GM12875 (cell line): ENCODE data around the gene ZDHHC9.
A peak's percentile ranks its signal among the peaks of the same experiment; 100 is the strongest.

ENCODE experiments used
- H3K4me3 ChIP-seq: one replicate; pipeline ENCODE4 v1.5.1; 2011; ENCODE audit warnings: low read depth, low read length, control low read depth
- TF ChIP-seq, protein P1 (sequence below): IDR thresholded peaks from 2 replicates; pipeline ENCODE4 v1.5.1; 2011; ENCODE audit warnings: low read depth, mild to moderate bottlenecking, control low read depth, inconsistent platforms, low read length, moderate library complexity, borderline replicate concordance; ENCODE audit not compliant: insufficient read depth

Gene ZDHHC9

DNA sequence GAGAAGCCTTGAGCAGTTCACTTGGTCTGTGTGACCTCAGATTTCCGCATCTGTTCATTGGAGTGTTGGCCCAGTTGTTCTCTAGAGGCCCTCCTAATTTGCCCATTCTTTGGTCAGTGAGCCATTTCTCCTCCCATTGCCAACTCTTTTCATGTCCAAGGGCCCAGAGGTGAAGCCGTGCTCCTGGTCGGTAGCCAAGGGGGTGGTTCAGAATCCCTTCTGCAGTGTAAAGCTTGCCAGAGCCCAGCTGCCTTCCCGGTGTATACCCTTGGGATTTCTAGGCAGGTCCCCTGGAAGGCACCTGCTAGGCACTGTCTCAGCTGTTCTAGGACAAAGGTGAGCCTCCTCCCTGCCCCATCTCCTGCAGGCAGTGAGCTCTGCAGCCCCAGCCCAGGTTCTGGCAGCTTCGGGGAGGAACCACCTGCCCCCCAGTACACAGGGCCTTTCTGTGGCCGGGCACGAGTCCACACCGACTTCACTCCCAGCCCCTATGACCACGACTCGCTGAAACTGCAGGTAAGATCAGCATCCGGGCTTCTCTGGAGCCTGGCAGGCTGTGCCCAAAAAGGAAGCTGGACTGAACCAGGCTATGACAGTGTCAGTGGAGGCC lies 51.6 kb downstream of the ZDHHC9 start:
- TF ChIP-seq, protein P1, sequence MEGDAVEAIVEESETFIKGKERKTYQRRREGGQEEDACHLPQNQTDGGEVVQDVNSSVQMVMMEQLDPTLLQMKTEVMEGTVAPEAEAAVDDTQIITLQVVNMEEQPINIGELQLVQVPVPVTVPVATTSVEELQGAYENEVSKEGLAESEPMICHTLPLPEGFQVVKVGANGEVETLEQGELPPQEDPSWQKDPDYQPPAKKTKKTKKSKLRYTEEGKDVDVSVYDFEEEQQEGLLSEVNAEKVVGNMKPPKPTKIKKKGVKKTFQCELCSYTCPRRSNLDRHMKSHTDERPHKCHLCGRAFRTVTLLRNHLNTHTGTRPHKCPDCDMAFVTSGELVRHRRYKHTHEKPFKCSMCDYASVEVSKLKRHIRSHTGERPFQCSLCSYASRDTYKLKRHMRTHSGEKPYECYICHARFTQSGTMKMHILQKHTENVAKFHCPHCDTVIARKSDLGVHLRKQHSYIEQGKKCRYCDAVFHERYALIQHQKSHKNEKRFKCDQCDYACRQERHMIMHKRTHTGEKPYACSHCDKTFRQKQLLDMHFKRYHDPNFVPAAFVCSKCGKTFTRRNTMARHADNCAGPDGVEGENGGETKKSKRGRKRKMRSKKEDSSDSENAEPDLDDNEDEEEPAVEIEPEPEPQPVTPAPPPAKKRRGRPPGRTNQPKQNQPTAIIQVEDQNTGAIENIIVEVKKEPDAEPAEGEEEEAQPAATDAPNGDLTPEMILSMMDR, result no peak
- H3K4me3 ChIP-seq, result no peak overlapping the region

DNA sequence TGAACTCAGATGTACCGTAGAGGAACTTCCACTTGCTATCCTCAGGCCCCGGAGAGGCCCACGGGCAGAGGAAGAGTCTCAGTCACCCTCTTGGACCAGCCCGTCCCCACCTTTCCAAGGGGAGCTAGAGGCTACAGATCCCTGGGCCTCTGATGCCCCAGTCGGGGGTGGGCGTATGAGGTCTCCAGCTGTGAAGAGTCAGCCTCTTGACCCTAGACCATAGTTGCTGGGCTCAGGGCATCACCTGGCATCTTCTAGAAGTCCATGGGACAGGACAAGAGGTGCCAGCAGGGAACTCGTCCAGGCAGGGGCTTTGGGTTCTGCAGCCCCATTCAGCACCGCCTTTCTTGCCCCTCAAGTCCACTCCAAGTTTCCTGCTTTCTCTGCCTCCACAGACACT lies 52.4 kb downstream of the ZDHHC9 start:
- TF ChIP-seq, protein P1, result no peak
- H3K4me3 ChIP-seq, result no peak overlapping the region

DNA sequence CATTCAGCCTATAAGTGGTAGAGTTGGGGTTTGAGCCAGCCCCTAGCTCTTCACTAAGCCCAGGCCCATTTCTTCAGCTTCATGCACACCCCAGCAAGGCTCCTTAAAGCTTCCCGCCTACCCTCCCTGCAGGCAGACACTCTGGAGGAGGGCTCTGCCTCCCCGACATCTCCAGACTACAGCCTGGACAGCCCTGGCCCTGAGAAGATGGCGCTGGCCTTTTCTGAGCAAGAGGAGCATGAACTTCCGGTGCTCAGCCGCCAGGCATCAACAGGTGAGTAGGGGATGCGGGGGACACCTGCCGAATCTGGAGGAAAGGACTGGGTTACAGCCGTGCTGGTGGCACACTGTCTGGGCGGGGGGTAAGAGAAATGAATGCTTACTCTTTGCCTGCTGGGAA lies 52.9 kb downstream of the ZDHHC9 start:
- TF ChIP-seq, protein P1, result no peak
- H3K4me3 ChIP-seq, result no peak overlapping the region

DNA sequence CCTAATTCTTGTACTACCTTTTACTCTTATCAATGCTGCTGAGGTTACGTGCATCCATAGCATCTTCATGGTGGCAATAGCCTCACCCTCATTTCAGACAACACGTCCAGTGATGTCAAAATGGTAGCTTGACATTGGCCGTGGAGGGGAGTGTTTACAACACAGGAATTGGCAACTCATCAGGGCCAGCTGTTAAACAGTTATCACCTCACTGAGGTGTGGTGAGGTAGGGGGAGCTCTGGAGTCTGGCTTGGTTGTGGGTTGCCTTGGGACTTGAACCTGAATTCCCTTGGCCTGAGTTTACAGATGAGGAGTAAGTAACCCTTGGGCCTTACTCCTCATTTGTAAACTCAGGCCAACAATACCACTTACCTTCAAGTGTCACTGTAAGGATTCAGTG lies 53.5 kb downstream of the ZDHHC9 start:
- TF ChIP-seq, protein P1, result no peak
- no peak overlapping the region for H3K4me3 ChIP-seq

DNA sequence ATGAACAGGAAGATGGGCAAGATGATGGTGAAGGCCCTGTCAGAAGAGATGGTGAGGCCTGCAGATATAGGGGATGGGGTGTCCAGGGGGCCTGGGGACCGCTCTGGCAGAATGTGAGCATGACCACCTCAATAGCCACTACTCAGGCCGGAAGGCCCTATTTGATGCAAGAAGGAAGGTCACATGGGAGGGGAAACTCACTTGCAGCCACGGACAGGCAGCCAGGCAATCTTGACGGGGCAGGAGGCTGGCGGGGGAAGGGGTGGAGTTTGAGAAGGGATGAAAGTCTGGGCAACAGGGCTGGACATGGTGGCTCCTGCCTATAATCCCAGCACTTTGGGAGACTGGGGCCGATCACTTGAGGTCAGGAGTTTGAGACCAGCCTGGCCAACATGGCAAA lies 55.2 kb downstream of the ZDHHC9 start:
- H3K4me3 ChIP-seq, result no peak overlapping the region
- TF ChIP-seq, protein P1, result no peak

DNA sequence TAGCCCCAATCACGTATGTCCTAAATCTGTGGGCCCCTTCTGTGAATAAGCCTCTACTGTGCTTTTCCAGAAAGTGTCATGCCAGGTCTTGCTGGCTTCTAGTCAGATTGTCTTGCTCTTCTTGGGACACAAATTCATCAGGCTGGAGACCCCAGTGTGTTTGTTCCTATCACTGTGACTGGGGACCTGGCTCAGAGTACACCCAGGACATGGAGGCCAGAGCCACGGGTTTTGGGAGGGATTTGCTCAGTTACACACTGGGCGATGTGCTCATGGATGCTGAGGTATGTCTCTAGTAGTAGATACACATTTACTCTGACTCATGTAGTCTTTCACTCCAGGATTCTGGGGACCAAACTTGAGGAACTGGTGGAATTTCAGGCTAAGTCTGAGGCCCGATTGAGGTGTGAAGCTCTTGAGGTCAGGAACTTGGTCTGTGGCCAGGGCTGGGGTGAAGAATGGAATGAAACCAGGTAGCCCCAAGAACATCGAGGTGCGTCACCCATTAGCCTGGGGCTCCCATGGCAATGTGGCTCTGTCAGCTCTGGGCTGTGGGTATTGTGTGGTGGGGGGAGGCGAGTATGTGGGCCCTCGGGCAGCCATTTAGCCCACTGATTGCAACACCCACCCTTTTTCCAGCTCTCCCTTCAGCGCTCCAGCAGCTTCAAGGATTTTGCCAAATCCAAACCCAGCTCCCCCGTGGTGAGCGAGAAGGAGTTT lies 56.2 kb downstream of the ZDHHC9 start:
- TF ChIP-seq, protein P1, result no peak
- no peak overlapping the region for H3K4me3 ChIP-seq

DNA sequence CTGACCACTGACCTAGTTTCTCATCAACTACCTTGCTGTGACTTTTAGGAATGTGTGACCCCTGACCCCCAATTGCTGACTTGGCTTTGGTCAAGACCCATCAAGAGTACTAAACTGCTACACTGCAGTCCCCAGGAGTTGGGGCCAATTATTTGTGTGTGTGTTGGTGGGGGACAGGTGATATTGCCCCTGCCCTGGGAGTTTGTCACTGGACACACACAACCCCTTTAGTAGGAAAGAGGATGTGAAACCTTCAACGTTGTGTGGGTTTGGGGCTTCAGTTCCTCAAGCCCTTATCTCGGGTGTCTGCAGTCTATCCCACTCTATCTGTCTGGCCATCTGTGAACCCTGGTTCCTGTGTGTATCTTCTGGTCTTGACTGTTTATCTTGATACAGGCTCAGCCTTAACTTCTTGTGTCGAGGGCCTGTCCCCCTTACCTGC lies 57.5 kb downstream of the ZDHHC9 start:
- peak overlapping the region; percentile 26 for H3K4me3 ChIP-seq
- TF ChIP-seq, protein P1, result no peak
